NCI-H1417 treated with DMSO at 0.1 percent for 48 hours (cell line): ENCODE results near the gene CACNA1E.

Experiments
- DNase-seq: peaks from one replicate; lab custom pipeline; 2025; lab: John Stamatoyannopoulos, UW

The CACNA1E gene

DNA sequence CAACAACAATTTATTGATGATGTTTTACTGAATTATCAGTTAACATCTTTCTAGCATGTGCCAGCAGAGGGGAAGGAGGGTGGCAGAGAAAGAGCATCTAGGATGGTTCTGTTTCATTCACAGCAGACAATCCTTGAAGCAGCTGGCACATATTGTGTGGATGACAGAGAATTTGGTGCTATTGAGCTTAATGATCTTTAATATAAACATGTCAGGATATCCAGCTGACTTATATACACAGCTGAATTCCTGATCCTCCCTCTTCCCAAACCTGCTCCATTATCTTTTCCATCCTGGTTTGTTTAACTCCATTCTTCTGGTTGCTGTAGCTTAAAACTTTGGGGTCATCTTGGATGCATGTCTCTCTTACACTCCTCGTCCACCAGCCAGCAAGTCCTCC is 218.6 kb downstream of the CACNA1E start:
- no peak for DNase-seq

DNA sequence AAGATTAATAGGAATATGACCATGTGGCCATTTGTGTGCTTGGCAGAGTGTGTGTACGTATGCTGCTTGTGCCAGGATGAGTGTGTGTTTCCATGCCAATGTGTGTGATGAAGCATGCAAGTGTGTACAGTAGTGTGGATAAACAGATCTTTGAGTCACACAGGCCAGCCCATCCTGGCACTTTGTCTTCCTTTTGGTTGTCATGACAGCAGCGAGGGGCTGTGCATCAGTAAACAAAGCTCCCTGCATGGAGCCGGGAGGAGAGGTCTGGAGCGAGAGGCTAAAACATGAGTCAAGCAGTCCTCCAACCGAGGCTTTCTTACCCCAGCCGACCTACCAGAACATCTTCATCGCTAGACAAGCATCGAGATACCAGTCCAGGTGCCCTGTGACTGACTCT is 221.2 kb downstream of the CACNA1E start:
- DNase-seq: no peak

DNA sequence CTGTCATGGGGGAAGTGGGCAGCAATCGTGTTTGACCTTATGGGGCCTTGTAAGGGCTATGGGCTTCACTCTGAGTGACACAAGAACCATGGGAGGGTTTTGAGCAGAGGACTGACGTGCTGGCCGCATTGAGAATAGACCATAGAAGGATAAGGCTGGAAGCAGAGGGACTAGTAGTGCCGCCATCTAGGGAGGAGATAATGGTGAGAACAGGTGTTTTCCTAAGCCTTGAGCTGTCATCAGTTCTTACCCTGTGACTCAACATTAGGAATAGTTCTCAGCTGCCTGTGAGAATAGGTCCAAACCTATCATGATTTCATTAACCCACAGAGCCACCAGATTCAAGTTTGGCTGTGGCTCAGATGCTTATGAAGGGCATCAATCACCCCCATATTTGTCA is 228.5 kb downstream of the CACNA1E start:
- DNase-seq: no peak

DNA sequence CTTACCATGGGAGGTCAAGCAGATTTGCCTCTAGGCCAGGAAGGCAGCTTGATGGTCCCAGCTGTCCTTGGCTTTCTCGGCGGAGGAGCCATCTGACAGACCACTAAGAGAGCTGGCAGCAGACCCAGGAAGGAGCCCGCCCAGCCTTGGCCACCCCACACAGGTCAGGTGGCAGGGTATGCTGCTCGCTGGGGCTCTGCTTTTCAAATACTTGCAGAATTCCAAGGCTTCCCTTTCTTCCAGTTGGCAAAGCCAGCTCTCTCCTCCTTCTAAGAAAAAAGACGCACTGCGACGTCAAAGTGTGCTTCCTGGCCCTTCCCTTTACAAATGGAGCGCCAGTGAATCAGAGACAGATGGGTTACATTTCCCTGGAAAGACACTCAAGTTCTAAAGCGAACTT is 229.4 kb downstream of the CACNA1E start:
- no peak for DNase-seq

DNA sequence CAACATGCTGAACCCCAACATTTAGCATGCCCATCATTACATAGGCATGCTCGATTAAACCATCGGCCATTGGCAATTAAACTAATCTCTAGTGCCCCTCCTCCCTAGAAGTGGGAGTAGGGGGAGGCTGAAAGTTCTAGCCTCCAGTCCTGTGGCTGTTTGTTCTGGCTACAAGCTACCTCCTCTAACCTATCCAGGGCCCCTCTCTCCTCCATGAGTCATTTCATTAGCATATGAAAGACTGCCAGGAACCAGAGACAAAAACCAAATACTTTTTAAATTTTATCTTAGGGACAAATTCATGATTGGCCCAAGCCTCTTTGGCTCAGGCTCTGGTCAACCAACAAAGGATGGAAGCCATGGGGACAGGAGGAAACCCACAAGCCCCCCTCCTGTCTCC is 231.1 kb downstream of the CACNA1E start:
- DNase-seq: no peak

DNA sequence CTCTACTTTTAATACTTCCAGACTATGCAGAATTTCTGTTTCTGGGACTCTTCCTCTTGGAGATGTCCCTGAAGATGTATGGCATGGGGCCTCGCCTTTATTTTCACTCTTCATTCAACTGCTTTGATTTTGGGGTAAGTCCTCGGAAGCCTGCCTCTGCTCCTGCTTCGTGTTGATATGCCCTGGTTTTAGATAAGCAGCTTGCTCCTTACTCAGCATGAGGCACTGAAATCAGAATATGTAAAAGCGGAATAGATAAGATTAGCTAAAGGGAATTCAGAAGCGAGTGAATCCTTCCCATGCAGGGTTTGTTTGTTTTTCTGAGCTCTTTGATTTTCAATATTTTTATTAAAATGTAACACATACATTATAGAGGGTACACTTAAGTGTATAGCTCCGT is 234.7 kb downstream of the CACNA1E start:
- DNase-seq: no peak

DNA sequence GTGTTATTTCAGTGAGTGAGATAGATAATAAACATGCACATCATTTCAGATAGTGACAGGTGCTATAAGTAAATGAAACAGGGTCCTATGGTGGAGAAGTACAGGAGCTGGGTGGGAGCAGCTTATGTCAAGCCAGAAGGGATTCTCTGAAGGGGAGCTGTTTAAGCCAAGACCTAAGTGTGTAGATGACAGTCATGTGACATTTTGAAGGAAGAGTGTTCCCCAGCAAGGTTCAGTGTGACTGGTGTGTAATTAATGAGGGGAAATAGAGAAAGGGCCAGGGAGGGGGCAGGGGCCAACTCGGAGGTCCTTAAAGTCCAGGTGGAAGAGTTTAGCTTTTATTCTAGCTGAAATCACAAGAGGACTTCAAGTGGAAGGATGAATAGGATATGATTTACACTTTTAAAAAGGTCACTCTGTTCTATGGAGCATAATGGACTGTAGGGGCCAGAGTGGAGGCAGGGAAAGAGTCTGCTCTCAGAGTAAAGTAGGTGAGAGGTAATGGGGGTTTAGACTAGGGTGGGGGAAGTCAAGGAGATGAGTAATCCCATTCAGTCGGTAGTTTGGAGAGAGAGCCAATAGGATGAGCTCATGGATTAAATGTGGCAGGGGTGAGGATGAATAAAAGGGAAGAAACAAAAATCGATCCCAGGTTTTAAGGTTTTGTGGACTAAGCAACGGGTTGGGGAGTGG is 243.1 kb downstream of the CACNA1E start:
- DNase-seq: peak; percentile 48

DNA sequence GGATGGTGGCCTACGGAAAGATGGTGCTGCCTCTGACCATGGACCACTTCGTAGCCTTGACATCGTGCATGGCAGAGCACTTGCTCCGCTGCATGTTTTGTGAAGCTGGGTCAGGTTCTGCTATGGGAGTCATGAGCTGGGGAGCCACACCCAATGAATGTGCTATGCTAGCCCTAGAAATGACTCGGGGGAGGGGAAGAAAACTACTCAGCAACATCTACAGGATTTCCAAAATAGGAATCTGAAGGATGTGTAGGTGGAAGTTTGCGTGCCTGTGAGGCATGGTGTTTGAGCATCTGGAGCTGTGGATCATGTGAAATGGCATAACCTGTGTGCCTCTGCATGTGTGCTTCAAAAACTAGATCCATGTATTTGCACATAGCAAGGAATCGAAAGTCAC is 247.3 kb downstream of the CACNA1E start:
- no peak for DNase-seq

DNA sequence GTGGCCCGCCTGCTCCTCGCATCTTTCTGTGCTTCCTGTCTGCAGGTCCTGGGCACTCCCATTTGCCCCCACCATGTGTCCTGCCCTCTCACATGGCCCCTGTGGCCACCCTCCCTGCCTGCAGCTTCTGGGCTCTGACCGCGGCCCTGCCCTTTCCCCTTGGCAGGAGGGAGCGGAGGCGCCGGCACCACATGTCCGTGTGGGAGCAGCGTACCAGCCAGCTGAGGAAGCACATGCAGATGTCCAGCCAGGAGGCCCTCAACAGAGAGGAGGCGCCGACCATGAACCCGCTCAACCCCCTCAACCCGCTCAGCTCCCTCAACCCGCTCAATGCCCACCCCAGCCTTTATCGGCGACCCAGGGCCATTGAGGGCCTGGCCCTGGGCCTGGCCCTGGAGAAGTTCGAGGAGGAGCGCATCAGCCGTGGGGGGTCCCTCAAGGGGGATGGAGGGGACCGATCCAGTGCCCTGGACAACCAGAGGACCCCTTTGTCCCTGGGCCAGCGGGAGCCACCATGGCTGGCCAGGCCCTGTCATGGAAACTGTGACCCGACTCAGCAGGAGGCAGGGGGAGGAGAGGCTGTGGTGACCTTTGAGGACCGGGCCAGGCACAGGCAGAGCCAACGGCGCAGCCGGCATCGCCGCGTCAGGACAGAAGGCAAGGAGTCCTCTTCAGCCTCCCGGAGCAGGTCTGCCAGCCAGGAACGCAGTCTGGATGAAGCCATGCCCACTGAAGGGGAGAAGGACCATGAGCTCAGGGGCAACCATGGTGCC is 249.1 kb downstream of the CACNA1E start:
- no peak for DNase-seq

DNA sequence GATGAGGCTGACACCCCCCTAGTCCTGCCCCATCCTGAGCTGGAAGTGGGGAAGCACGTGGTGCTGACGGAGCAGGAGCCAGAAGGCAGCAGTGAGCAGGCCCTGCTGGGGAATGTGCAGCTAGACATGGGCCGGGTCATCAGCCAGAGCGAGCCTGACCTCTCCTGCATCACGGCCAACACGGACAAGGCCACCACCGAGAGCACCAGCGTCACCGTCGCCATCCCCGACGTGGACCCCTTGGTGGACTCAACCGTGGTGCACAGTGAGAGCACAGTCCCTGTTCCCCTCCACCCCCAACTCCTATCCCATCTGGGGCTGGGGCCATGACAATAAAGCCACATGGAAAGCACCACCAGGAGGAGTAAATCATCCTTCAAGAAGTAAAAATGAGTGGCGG is 250.2 kb downstream of the CACNA1E start:
- DNase-seq: no peak

DNA sequence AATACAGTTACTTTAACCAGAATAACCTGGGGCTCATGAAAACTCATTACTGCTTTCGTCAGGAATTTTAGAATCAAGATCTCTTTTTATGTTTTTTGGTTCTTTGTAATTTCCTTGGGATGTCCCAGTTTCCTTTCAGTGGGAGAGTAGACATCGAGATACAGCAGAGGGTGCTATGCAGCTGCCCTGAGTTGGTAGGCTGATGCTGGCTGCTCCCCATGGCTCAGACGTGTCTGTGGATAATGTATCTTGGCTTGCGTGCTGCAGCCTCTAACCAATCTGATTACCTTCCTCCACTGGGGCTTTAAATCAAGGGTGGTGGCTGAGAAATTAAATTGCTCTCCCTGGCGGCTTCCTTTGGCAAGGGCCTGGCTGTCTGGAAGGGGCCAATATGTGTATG is 253.7 kb downstream of the CACNA1E start:
- DNase-seq: no peak

DNA sequence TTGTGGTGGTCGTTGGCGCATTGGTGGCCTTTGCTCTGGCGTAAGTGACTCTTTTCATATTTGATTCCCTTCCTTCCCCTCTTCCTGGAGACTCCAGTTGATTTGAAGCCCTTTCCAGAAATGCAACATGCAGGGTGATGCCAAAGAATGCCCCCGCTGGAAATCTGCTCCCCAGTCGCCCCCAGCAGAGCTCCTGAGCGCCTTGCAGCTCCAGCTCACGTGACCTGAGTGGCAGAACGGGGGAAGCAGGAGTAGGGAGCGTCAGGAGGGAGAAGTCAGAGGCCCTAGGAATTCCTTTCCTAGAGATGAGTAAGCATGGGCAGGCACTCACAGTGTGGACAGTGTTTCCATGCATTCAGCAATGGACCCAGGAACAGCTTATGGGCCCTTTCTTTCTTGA is 255.9 kb downstream of the CACNA1E start:
- DNase-seq: no peak

DNA sequence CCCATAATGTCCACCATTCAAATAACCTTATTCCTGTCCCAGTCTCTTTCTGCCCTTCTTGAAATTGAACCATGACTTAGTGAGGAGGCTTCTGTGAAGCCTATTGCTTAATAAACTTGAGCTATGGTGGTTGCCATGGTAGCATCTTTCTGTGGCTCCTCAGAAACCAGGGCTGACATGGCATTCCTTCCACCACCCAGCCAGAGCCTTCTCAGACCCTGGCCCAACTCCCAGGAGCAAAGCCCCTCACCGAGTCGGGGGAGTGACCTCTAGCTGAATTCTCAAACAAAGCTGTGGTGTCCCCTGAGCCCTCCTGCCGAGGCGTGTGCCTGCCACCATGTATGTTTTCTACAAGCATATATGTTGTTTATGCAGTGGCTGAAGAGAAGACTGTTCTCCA is 259.1 kb downstream of the CACNA1E start:
- DNase-seq: no peak

DNA sequence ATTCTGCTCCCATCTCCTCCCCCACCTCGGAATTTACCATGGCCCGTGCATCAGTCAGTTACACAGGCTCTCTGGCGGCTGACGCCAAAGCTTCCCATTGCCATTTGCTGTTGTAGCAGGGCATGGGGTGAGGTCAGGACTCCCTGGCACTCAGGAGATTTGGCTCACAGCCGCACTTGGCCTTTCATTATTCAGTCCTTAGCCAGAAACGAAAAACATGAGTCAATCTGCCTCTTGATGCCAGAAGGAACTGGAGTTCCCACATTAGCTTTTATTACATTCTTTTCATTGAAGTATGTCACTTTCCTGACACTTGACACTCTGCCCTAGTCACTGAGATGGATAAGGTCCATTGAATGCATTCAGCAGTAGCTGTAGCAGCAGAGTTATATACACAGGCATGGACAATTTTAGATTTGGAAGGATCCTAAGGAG is 260.6 kb downstream of the CACNA1E start:
- no peak for DNase-seq

DNA sequence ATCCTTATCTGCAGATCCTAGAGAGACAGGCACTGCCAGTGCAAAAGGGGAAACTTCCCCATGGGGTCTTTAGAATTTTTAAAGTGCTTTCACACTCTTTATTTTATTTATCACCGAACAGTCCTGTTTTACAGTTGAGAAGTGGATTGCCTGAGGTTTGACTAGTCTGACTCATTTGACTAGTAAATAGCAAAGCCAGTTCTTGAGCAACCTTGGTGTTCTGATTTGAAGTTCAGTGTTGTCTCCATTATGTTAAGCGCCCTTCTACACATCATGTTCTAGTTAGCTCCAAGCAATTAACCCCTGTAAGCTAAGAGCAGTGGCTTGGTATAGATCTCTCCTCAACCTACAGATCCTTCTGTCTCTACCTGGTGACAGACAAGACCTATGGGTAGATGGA is 262.9 kb downstream of the CACNA1E start:
- no peak for DNase-seq

DNA sequence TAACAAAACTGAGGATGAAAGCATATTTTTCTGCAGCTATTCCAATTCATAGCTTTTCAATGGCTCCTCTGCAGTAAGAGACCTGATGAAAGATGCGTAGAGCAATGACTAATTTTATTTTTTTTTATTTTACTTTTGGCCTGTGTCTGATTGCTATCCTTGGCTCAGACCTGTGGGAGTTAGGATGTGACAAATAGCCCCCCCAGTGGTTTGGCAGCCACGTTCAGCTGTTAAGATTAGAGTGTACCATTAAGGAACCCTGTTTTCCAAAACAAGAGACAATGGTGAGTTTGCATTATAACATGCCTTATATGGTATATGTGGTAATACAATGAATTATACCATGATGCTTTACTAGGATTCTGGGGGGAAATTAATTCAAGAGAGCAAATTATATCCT is 264.7 kb downstream of the CACNA1E start:
- DNase-seq: no peak

DNA sequence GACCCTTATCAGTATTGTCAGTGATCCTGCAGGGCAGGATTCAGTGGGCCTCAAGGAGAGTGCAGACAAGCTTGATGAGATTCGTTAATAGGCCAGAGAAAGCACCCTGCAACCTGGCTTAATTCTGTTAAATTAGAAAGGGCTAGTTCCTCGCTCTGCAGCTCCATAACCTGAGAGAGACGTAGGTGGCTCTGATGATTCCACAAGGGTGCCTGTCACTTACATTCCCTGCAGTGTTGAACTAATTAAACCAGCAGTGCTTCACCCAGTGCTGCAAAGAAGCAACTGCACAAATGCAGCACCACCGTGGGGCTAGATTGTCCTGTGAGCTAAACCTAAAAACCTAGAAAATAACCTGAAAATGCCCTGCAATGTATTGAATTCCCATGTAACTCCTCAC is 270.8 kb downstream of the CACNA1E start:
- DNase-seq: no peak

DNA sequence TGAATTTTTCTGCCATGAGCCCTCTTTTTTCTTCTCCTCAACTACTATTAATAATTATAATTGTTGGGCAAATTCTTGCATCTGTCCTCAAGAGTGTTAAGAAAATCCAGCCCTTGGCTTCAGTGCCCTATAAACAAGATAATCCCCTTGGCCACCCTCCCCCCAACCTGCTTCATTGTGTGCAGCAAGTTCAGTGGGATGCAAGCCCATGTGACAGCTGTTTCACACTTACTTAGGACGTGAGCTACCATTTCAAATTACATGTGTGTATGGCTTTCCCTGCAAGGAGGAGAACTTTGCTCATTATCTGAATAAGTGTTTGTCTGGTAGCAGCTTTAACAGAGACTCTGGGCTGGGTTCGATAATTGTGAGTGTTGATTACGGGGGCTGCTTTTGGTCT is 276.2 kb downstream of the CACNA1E start:
- no peak for DNase-seq

DNA sequence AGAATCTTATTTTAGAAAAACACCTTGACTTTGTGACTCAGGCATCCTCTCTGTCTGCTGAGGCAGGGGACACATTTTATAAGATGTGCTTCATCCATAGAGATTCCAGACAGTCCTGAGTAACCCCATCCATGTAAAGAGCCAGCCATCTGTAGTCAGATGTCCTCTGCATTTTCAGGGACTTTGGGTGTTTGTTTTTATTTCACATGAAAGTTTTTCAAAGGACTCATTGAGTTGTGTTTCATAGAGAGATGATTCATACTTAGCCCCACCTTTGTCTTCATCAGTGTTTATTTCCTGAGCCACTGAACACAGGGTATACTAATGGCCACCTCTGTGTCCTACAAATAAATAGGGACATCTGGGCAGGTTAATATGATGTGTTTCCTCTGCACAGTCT is 280.4 kb downstream of the CACNA1E start:
- no peak for DNase-seq

DNA sequence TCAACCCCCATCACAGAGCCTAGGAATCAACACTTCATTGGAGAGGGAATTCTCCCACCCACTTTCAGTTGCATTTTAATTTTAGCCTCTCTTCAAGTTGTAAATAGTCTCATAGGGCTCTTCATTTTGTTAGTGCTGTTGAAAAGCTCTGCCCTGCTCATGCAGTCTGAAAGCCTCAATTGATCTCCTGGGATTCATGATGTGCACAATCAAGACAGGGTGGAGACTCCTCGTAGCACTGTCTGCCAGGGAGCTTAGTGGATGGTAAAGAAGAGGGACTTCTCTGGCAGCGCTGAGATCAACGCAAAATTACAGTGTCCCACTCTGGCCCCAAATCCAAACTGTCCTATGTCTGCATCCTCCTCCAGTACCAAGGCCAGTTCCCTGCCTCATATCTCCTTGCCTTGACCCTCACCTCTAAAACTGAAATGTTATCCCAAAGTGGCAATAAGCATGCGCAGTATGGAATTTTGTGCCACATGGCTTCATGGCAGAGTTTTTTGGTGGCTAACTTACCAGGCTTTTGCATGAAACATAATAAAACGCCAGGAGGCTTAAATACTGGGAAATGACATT is 282.2 kb downstream of the CACNA1E start:
- no peak for DNase-seq

DNA sequence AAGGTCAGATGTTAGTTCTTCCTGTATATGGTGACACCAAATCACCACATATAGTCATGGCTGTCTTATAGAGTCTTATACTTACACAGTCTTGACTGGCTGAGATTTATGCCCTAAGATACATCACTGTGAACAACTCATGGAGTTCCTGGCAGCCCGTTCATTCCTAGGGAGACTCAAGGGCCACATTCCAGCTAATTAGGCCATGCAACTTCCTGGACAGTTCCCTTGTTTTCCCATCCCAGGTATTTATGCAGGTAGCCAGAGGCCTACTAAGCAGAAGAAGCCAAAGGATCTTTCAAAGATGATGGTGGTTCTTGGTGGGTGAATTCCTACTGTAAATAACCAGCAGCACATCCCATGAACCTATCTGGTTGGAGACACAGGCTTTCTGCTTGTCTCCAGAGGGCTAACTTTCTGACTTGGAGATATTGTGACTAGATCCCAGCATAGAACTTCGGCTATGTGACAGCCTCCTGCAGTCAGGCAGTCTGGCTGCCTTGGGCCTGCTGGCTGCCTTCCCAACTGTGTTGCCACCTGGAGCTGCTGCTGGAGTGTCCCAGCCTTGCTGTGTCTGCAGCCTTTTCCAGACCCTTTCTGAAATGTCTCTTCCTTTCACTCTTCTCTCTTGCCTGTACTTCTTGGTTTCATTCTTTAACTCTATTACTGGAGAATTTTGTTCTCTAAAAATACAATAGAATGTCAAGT is 283.8 kb downstream of the CACNA1E start:
- no peak for DNase-seq

DNA sequence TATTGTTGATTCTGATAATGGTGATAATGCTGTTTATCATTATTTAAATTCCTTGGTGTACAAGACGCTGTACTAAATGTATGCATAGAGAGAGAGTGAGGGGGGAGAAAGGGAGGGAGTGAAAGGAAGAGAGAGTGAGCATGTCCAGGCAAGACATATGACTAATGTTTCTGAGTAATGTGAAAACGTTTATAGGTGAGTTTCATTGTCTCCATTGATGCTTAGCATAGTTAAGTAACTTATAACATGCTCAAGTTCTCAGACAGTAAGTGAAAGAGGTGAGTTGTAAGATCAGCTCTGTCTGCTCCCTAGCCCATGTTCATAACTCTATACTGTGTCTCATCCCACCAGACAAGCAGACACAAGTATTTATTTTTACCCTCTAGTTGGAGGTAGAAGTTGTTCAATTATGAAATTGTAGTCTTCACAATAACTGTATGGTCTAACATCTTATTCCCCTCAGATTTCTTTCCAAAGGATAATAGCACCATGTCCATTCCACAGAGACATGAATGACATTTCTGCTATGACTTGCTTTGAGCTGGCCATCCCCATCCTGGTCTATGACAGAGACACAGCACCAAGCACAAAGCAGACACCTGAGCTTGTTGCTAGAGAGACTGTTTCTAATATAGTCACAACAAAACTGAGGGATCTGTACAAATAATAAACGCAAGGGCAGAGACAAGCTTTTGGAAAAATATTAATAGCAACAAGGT is 285.1 kb downstream of the CACNA1E start:
- no peak for DNase-seq
